ENCODE results near the gene DNAJB13. TPM values are rescaled to one million over a fixed set of nuclear protein-coding genes. Genes with fewer than 3 reads are reported as not detected.
A peak's percentile ranks its signal among the peaks of the same experiment; 100 is the strongest.

The DNAJB13 gene
- polyA plus RNA-seq, 3 donors from 2014 or later, result not detected

DNA sequence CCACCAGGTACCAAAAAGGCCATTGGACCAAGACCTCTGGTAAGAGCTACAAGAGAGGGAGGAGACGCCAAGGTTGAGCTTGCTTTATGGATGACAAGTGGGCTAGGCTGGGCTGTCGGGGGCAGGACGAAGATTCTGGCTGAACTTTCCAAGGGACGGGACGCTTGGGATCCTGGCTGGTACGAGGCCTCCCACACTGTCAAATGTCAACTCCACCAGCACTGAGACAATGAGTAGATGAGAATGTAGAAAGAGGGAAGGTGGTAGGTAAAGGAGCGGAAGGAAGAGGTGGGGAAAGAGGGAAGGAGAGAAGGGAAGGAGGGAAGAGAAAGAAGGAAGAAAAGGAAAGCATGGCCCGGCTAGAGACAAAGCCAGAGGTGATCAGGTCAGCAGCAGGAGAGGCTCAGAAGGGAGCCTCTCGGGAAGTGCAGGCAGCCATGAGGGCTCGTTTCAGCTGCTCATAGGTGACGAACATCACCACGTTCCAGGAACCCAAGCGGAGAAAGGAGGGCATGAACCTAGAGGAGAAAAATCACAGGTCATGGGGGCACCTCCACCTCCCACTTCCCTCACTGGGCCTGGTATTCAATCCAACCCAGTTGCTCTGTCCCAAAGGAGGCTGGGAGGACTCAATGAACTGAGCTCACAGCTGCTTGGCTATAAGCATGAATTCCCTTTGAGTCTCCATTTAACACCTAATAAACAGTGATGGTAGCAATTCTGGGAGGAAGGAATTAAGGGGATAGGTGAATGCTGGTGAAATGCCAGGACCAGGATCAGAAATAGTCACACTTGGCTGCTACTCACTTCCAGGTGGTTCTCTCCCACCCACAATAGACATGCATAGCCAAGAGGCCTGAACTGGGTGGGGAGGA, 24.0 kb downstream of the DNAJB13 start:
- Mint-ChIP-seq H3K27me3 (ENCODE audit: low read depth in 3 of 3) (peaks cover 4 to 6% (median 4%) of the 10 kb centered on the region in 3 donors), H3K9me3 (no peaks in the 10 kb centered on the region), H3K4me3 (peak overlapping the region; percentile 76 to 81 (median 77)), H3K4me1 (peaks cover 99% of the 10 kb centered on the region in 2 donors), H3K27ac (peak overlapping the region; percentile 83 to 97 (median 94)), H3K36me3 (peaks cover 34 to 57% (median 35%) of the 10 kb centered on the region in 3 donors)
- DNase-seq, result no peak

DNA sequence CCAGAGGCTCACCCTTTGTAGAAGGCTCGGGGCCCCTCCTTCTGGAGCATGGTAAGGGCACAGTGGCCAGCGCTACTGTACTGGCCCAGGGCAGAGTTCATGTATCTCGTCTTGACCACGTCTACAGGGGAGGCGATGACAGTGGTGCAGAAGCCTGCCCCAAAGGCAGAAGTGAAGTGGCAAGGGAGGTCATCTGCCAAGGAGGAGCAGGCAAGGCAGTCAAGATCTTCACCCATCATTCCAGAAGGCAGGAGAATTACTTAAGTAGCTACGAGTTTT, 24.6 kb downstream of the DNAJB13 start:
- Mint-ChIP-seq H3K27me3 (ENCODE audit: low read depth in 3 of 3) (peaks cover 4 to 9% (median 4%) of the 10 kb centered on the region in 3 donors), H3K9me3 (no peaks in the 10 kb centered on the region), H3K36me3 (peaks cover 40 to 62% (median 41%) of the 10 kb centered on the region in 3 donors), H3K27ac (peak overlapping the region; percentile 83 to 97 (median 94)), H3K4me3 (peak overlapping the region; percentile 54 to 81 (median 76)), H3K4me1 (peaks cover 99% of the 10 kb centered on the region in 2 donors)
- no peak for DNase-seq

DNA sequence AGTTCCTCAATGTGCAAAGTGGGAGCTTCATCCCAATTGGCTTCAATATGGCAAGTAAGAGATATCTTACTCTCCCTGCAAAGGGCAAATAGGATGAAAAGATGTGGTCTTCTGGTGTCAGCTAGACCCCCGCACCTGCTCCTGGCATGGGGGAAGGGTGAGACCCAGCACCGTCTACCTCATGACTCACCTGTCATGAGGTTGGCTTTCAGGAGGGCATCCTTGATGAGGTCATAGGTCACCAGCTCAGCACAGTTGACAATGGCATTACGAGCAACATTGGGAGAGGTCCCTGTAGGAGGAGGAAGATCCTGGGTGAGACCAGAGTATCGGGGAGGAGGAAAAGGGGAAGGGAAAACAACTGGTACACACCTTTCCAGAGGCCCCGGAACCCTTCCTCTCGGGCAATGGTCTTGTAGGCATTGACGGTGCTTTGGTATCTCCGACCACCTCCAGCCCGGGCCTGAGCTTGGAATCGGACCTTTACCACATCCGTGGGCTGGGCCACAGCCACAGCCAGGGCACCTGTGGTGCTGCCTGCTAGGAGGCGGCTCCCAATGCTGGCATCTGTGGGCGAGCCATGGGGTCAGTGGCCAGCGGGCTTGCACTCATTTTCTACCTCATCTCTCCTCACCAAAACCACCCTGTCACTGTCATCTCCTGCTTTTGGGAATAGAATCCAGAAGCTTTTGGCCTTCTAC, 25.8 kb downstream of the DNAJB13 start:
- Mint-ChIP-seq H3K36me3 (peaks cover 52 to 74% (median 53%) of the 10 kb centered on the region in 3 donors), H3K27me3 (ENCODE audit: low read depth in 3 of 3) (peaks cover 4 to 9% (median 8%) of the 10 kb centered on the region in 3 donors), H3K4me3 (peak overlapping the region; percentile 42 to 99 (median 76)), H3K27ac (peak overlapping the region; percentile 93 to 97 (median 96)), H3K9me3 (no peaks in the 10 kb centered on the region), H3K4me1 (peaks cover 99 to 100% of the 10 kb centered on the region in 2 donors)
- DNase-seq, result no peak

DNA sequence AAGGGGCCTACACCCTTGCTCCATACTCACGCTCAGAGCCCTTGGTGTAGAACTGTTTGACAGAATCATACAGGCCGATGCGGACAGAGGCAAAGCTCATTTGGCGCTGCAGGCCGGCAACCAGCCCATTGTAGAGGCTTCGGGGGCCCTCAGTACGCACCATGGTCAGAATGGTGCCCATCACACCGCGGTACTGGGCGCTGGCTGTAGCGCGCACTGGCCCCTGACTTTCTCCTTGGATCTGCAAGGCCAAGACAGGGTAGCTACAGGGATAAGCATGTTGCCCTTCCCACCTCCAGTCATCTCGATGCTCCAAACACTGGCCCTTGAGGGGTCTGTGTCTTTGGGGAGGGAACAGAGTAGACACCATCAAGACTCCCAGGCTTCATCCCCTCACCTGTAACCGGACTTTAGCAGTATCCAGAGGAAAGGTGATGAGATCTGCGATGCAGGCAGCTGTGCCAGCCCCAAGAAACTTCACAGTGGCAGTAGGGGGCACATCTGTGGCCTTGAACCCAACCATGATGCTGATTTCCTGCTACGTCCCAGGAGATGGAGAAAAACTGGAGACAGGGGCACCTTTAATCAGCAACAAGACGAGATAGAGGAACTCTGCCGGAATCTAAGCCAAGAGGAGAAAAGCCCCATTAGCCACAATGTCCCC, 27.2 kb downstream of the DNAJB13 start:
- Mint-ChIP-seq H3K27ac (peak overlapping the region; percentile 93 to 97 (median 96)), H3K4me3 (peak overlapping the region; percentile 96 to 99 (median 99)), H3K36me3 (peaks cover 57 to 79% (median 59%) of the 10 kb centered on the region in 3 donors), H3K27me3 (ENCODE audit: low read depth in 3 of 3) (peaks cover 12 to 15% (median 15%) of the 10 kb centered on the region in 3 donors), H3K4me1 (peaks cover 85 to 87% of the 10 kb centered on the region in 2 donors), H3K9me3 (peaks cover 0 to 1% (median 0%) of the 10 kb centered on the region in 6 donors)
- no peak for DNase-seq

DNA sequence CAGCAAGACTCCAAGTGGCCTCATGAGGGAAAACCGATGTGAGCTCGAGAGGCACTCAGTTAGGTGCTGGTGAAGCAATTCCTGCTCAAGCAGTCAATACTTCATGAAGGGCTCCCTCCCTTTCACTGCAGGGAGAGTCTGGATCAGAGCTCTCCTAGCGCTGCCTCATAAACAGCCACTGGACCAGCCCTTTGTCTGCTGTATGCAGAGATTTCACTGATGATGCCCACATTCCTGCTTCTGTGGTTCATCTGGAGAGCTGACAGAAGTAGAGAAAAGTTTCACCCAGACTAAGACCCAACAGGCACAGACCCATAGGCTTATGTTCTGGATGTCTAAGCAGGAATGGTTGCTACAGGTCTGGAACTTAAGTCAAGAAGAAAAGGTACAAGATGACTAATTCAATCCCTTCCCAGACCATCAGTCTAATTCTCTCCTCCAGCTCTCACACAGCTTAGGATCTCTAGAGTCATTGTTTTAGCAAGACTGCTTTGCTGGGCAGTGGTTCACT, 27.8 kb downstream of the DNAJB13 start:
- H3K9me3 Mint-ChIP-seq, result peaks cover 0 to 2% (median 0%) of the 10 kb centered on the region in 6 donors
- H3K4me3 Mint-ChIP-seq, result peak overlapping the region; percentile 96 to 99 (median 99)
- no peak for DNase-seq
- peaks cover 14 to 21% (median 16%) of the 10 kb centered on the region in 3 donors for H3K27me3 Mint-ChIP-seq (ENCODE audit: low read depth in 3 of 3)
- H3K36me3 Mint-ChIP-seq, result peaks cover 57 to 80% (median 59%) of the 10 kb centered on the region in 3 donors
- peaks cover 83 to 85% of the 10 kb centered on the region in 2 donors for H3K4me1 Mint-ChIP-seq
- H3K27ac Mint-ChIP-seq, result peak overlapping the region; percentile 93 to 97 (median 96)

DNA sequence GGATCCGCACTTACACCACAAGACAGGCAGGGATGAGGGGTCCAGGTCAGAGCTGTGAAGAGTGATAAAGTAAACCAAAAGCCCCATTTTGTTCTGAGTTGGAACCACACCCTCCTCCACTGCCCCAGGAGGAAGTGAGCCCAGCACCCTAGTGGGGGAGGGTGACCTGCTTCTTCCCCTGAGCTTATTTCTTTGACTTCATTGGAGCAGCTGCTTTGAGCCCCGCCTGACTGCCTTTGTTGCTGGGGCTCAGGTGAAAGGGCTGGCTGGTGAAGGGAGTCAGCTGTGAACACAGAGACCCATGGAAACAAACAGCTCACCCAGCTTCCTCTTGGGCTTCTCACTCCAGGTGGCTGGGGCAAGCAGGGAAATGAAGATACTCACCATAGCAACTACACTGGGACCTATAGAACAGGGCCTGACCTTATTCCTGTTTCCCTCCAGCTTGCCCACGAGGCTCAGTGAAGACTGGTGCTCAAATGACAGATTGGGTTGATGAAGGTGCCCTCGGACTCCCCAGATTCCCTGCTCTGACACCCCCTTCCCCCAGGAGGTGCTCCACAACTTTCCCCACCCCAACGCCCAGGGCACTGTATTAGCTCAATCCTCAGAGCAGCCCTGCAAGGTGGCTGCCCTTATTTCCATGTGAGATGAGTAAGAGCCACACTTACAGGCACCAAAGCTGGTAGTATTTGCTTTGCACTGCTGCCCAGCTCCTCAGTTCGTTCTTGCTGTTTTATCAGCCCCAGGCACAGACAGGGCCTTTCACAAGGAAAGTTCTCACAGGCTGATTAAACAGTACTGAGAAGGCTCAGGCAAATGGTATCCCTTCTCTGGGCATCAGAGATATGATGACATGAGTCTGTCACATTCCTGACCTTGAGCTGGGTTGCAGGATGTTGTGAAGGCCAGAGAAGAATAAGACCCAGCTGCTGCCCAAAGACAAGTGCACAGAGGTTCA, 29.5 kb downstream of the DNAJB13 start:
- Mint-ChIP-seq H3K36me3 (peaks cover 46 to 67% (median 51%) of the 10 kb centered on the region in 3 donors), H3K27ac (peak overlapping the region; percentile 93 to 99 (median 96)), H3K4me3 (peak overlapping the region; percentile 96 to 99 (median 99)), H3K27me3 (ENCODE audit: low read depth in 3 of 3) (peaks cover 14 to 27% (median 14%) of the 10 kb centered on the region in 3 donors), H3K4me1 (peaks cover 72 to 73% of the 10 kb centered on the region in 2 donors), H3K9me3 (peaks cover 0 to 2% (median 0%) of the 10 kb centered on the region in 6 donors)
- peak; percentile 77 to 82 (median 78) for DNase-seq

DNA sequence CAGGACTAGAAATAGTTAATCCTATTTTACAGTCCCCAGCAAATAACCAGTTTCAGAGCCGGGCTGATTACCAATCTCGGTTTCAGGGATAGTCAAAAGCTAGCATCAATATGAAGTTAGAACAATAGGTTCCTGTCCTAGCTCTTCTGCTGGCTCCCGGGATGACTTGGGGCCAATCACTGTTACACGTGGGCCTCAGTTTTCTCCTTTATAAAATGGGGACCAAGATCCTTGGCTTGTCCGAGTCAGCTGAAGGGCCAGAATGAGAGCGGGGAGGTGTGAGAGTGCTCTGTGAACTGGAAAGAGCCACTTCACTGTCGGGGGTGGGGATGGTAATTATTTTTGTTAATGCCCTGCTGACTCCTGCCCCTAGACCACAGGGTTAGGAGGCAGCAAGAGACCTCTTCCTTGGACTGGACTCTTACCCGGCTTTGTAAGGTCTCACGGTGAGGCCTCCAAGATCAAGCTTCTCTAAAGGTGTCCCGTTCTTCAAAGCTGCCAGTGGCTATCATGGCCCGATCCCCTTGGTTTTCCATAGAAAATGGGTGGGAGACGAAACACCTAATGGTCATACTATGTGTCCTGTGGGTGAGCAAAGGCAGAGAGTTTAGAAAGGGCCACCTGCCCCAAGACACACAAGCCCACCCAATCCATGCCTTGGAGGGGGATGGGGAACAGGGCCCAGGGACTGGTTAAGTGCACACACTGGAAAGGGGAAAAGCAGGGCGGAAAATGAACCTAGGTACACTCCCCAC, 30.4 kb downstream of the DNAJB13 start:
- Mint-ChIP-seq H3K27ac (peak overlapping the region; percentile 93 to 99 (median 96)), H3K4me1 (peaks cover 62 to 63% of the 10 kb centered on the region in 2 donors), H3K27me3 (ENCODE audit: low read depth in 3 of 3) (peaks cover 14 to 27% (median 14%) of the 10 kb centered on the region in 3 donors), H3K9me3 (peaks cover 0 to 2% (median 0%) of the 10 kb centered on the region in 6 donors), H3K36me3 (peaks cover 43 to 58% (median 49%) of the 10 kb centered on the region in 3 donors), H3K4me3 (peak overlapping the region; percentile 96 to 99 (median 99))
- DNase-seq, result no peak

DNA sequence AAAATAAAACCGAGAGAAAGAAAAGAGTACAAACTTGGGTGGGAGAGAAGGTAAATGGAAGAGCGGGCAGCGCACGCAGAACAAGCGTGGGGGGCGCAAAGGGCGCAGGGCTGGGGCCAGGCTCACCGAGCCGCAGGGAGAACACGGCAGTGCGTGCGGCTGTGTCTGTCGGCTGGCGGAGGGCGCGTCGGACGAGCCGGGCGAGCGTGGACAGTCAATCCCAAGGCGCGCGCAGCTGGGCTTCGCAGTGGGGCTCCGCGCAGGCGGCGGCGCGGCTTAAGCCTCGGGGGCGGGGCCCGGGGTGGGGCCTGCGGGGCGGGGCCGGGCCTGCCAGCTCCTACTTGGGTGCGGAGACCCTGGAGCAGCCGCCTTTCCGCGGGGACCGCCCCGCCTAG, 31.8 kb downstream of the DNAJB13 start, which contains the start of gene UCP2:
UCP2 (minus strand) TSS at position 249 of the 395 bp plus-strand sequence. CDS start 4,465 bp downstream, outside the sequence.
- peak within 1 kb of the TSS; percentile 96 to 100 (median 99) for H3K27ac Mint-ChIP-seq

DNA sequence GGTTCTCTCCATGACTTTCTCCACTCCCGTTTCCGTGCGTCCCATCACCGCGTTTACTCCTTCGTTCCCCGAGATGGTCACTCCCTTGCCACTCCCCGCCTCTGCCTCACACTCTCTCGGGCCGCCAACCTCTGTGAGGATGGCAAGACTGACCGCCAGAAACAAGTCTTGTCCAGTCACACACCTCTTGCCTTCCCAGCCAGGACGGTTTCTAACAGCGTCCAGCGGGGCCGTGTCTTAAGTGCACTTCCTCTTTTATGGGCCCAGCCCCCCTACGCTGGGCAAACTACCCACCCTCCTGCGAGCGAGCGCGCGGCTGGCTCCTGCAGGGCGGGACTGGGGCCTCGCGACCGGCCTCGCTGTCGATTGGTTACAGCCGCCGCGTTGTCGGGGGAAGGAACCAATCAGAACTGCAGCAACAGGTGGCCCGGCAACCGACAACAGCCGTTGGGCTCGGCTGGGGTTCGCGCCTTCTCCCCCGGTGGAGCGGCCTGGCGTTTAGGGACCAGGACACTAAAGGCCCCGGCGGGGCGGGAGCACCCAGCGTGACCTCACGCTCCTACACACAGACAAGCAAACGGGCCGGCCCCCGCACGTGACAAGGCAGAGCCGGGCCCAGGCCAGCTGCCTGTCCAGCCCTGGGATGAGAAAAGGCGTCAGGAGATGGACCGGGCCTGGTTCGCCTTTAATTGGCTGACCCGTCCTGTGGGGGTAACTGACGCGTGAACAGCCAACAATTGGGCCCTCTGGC, 32.3 kb downstream of the DNAJB13 start:
- Mint-ChIP-seq H3K36me3 (peaks cover 29 to 39% (median 37%) of the 10 kb centered on the region in 3 donors), H3K27me3 (ENCODE audit: low read depth in 3 of 3) (peaks cover 14 to 29% (median 14%) of the 10 kb centered on the region in 3 donors), H3K27ac (peak overlapping the region; percentile 96 to 100 (median 99)), H3K4me3 (peak overlapping the region; percentile 96 to 99 (median 99)), H3K9me3 (peaks cover 0 to 2% (median 0%) of the 10 kb centered on the region in 6 donors), H3K4me1 (peaks cover 43 to 44% of the 10 kb centered on the region in 2 donors)
- DNase-seq, result peak; percentile 94

More for the DNA sequence above, 31.8 kb downstream of the DNAJB13 start, which contains the start of gene UCP2:
- H3K36me3 Mint-ChIP-seq, result peaks cover 31 to 44% (median 40%) of the 10 kb centered on the region in 3 donors
- peaks cover 0 to 2% (median 0%) of the 10 kb centered on the region in 6 donors for H3K9me3 Mint-ChIP-seq
- DNase-seq, result peak; percentile 76 to 81 (median 80)
- H3K4me1 Mint-ChIP-seq, result peaks cover 49 to 50% of the 10 kb centered on the region in 2 donors
- peak within 1 kb of the TSS; percentile 96 to 99 (median 99) for H3K4me3 Mint-ChIP-seq
- peaks cover 14 to 27% (median 14%) of the 10 kb centered on the region in 3 donors for H3K27me3 Mint-ChIP-seq (ENCODE audit: low read depth in 3 of 3)

DNA sequence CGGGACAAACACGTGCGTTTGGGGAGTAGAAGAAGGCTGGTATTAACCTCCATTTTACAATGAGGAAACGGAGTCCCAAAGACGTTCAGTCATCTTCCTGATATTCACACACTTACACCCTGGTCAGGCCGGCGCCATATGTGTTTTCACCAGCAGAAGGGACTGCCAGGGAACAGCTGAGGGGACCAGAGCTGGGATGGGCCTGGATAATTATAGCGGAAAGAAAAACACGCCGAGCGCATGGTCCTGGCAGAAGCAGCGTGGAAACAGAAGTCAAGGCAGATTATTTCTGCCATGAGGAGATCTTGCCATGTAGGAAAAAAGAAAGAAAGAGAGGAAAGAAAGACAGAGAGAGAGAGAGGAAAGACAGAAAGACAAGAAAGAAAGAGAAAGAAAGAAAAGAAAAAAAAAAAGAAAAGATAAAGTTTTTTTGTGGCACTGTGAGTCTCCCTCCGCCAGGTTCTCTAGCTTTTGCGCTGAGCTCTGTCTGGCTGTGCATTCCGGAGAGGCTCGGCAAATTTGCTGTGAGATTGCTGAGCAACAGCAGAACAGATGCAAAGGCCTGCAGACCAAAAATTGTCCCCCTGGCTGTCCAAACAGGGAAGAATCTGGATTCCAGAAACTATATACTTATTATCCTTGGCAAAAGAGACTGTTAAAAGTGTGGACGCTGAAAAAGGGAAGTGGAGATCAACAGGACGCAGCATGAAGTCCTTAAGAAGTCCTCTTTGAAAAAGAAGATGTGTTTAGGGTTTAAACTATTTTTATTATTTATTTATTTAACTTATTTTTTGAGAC, 33.1 kb downstream of the DNAJB13 start:
- Mint-ChIP-seq H3K27me3 (ENCODE audit: low read depth in 3 of 3) (peaks cover 13 to 28% (median 13%) of the 10 kb centered on the region in 3 donors), H3K9me3 (peaks cover 0 to 2% (median 0%) of the 10 kb centered on the region in 6 donors), H3K27ac (peak overlapping the region; percentile 96 to 100 (median 99)), H3K4me1 (peaks cover 35 to 36% of the 10 kb centered on the region in 2 donors), H3K4me3 (peak overlapping the region; percentile 96 to 99 (median 99)), H3K36me3 (peaks cover 27 to 31% (median 29%) of the 10 kb centered on the region in 3 donors)
- DNase-seq, result no peak
